ENCODE results near the gene RAF1. TPM values are rescaled to one million over a fixed set of nuclear protein-coding genes. Genes with fewer than 3 reads are reported as not detected.
"Not testable (repeated sequence)": the region's sequence is repeated elsewhere in the genome, so short reads cannot be mapped to it uniquely, and the experiment has no call there.

The RAF1 gene
- total RNA-seq, 1 experiment from 2014 or later = 89.5 TPM

DNA sequence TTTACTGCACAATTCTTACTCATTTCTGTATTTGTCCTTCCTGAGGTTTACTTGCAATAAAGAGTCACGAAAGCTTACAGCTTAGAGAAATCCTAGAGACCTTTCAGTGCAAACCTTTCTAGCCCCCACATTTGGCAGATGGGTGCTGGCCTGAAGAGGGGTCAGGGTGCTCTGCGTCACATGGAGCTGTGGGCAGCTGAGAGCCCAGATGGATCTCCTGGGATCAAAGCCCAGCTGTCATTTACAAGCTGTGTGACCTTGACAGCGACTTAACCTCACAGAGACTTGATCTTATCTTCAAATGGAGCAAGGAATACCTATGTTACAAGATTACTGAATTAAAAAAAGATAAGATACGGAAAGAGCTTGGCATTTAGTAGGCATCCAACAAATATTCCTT lies 24.0 kb upstream of the RAF1 start:
- Histone ChIP-seq H3K9me3 (ENCODE audit: low read length) (no peaks in the 10 kb centered on the region), H3K9me2 (replicated peaks; ENCODE audit: insufficient read depth, low read length) (no peaks in the 10 kb centered on the region), H3K27ac (ENCODE audit: low read length) (no peak overlapping the region), H3K4me1 (ENCODE audit: low read length) (no peaks in the 10 kb centered on the region), H3K27me3 (ENCODE audit: low read length) (no peaks in the 10 kb centered on the region), H3K9ac (ENCODE audit: low read length) (no peak overlapping the region), H3K36me3 (ENCODE audit: insufficient read depth, low read length) (no peaks in the 10 kb centered on the region), H4K20me1 (ENCODE audit: insufficient read depth, low read depth, low read length) (no peaks in the 10 kb centered on the region), H2AFZ (ENCODE audit: low read length) (no peak overlapping the region), H3K79me2 (ENCODE audit: low read length) (no peaks in the 10 kb centered on the region), H3K4me2 (ENCODE audit: low read depth, low read length, poor library complexity, severe bottlenecking) (no peak overlapping the region), H3K4me3 (ENCODE audit: low read length) (no peak overlapping the region)
- DNase-seq = no peak

DNA sequence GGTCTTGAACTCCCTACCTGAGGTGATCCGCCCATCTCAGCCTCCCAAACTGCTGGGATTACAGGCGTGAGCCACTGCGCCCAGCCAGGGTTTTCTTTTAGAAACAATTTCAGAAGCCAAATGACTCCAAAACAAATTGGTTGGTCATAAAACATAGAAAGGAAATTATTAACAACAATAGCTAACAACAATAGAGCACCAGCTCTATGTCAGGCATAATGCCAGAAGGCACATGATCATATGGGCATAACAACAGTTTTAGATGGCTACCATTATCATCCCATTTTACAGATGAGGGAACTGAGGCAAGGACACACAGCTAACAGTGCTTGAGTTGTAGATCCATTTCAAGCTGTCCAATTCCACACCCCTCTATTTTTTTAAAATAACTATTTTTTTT lies 22.2 kb upstream of the RAF1 start:
- no peaks in the 10 kb centered on the region for H3K9me2 ChIP-seq (replicated peaks; ENCODE audit: insufficient read depth, low read length)

DNA sequence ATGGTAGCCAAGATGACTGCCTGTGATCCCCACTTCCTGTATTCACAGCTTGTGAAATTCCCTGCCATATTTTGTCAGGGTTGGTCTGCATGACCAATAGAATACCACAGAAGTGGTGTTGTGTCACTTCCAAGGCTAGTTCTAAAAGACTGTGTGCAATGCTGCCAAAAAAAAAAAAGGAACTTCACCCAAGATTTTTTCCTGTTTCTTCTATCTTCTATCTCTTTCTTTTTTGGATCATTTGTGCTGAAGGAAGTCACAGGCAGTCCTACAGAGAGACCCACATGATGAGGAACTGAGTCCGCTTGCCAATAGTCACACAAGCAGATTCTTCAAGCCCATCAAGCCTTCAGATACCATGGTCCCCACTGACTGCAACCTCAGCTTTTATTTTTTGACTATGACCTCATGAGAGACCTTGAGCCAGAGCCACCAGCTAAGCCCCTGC lies 18.1 kb upstream of the RAF1 start:
- H3K27ac ChIP-seq (ENCODE audit: low read length) = no peak overlapping the region
- no peaks in the 10 kb centered on the region for H3K27me3 ChIP-seq (ENCODE audit: low read length)
- no peak overlapping the region for H3K9ac ChIP-seq (ENCODE audit: low read length)
- no peak for DNase-seq
- H4K20me1 ChIP-seq (ENCODE audit: insufficient read depth, low read depth, low read length) = no peaks in the 10 kb centered on the region
- H3K4me3 ChIP-seq (ENCODE audit: low read length) = no peak overlapping the region
- H2AFZ ChIP-seq (ENCODE audit: low read length) = no peak overlapping the region
- H3K9me3 ChIP-seq (ENCODE audit: low read length) = no peaks in the 10 kb centered on the region
- H3K9me2 ChIP-seq (replicated peaks; ENCODE audit: insufficient read depth, low read length) = no peaks in the 10 kb centered on the region
- H3K4me1 ChIP-seq (ENCODE audit: low read length) = no peaks in the 10 kb centered on the region
- no peaks in the 10 kb centered on the region for H3K79me2 ChIP-seq (ENCODE audit: low read length)
- H3K36me3 ChIP-seq (ENCODE audit: insufficient read depth, low read length) = no peaks in the 10 kb centered on the region
- H3K4me2 ChIP-seq (ENCODE audit: low read depth, low read length, poor library complexity, severe bottlenecking) = no peak overlapping the region

More for the DNA sequence above, 22.2 kb upstream of the RAF1 start:
- Histone ChIP-seq H3K9me3 (ENCODE audit: low read length) (no peaks in the 10 kb centered on the region), H3K4me3 (ENCODE audit: low read length) (no peak overlapping the region), H3K9ac (ENCODE audit: low read length) (no peak overlapping the region), H3K27me3 (ENCODE audit: low read length) (no peaks in the 10 kb centered on the region), H3K36me3 (ENCODE audit: insufficient read depth, low read length) (no peaks in the 10 kb centered on the region), H3K4me1 (ENCODE audit: low read length) (no peaks in the 10 kb centered on the region), H2AFZ (ENCODE audit: low read length) (no peak overlapping the region), H3K27ac (ENCODE audit: low read length) (no peak overlapping the region), H4K20me1 (ENCODE audit: insufficient read depth, low read depth, low read length) (no peaks in the 10 kb centered on the region), H3K4me2 (ENCODE audit: low read depth, low read length, poor library complexity, severe bottlenecking) (no peak overlapping the region), H3K79me2 (ENCODE audit: low read length) (no peaks in the 10 kb centered on the region)
- DNase-seq = no peak

DNA sequence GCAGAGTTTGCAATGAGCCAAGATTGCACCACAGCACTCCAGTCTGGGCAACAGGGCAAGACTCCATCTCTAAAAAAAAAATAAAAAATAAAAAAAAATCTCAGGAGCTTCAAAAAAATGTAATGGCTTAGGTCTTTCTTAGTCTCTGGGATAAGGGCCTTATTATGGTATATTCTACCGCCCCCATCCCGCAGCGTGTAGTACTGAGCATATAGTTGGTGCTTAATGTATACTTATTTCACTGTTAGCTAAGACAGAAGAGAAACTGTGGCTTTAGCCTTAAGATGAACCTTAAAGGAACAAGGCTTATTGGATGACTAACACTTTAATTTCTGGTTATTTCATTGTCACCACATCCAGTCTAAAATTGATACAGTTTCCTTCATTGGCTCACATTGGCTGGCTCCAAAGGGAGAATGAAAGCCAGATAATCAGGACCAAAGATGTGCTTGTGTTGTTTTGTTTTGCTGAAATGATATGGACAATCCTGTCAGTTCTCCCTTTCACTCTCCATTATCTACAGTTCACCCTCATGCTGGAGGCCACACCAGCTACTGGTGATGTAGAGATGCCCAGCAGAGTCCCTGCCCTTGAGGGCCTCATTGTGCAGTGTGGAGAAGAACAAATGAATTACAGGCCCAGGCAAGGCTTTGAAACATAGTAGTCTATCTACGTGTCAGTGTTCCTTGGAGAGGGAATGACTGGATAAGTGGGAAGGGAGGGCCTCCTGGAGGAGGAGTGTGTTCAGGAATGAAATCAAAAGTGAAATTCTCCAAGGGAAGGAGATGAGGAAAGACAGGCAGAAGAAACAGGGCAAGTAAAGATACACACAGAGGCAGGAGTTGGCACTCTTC lies 17.4 kb upstream of the RAF1 start:
- Histone ChIP-seq H2AFZ (ENCODE audit: low read length) (no peak overlapping the region), H3K27me3 (ENCODE audit: low read length) (no peaks in the 10 kb centered on the region), H3K4me2 (ENCODE audit: low read depth, low read length, poor library complexity, severe bottlenecking) (no peak overlapping the region), H3K4me1 (ENCODE audit: low read length) (no peaks in the 10 kb centered on the region), H3K27ac (ENCODE audit: low read length) (no peak overlapping the region), H3K9me2 (replicated peaks; ENCODE audit: insufficient read depth, low read length) (no peaks in the 10 kb centered on the region), H3K79me2 (ENCODE audit: low read length) (no peaks in the 10 kb centered on the region), H4K20me1 (ENCODE audit: insufficient read depth, low read depth, low read length) (no peaks in the 10 kb centered on the region), H3K9ac (ENCODE audit: low read length) (no peak overlapping the region), H3K36me3 (ENCODE audit: insufficient read depth, low read length) (no peaks in the 10 kb centered on the region), H3K4me3 (ENCODE audit: low read length) (no peak overlapping the region), H3K9me3 (ENCODE audit: low read length) (no peaks in the 10 kb centered on the region)
- no peak for DNase-seq

DNA sequence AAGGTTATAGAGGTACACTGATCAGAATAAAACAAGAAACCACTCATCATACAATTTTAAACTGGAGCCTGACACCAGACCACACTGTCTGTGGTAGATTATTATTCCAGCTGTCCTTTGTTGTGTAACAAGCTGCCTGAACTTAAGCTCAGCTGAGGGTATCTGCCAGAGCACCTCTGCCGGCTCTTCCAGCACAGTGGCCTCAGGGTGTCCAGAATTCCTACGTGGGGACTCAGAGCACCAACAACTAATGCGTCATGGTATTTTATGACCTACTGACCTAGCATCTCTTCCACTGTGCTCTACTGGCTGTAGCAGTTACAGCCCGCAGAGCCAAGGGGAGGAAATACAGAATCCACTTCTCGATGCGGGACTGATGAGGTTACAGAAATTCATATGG lies 15.6 kb upstream of the RAF1 start:
- no peaks in the 10 kb centered on the region for H3K9me2 ChIP-seq (replicated peaks; ENCODE audit: insufficient read depth, low read length)
- H2AFZ ChIP-seq (ENCODE audit: low read length) = no peak overlapping the region
- no peaks in the 10 kb centered on the region for H3K9me3 ChIP-seq (ENCODE audit: low read length)
- H3K36me3 ChIP-seq (ENCODE audit: insufficient read depth, low read length) = no peaks in the 10 kb centered on the region
- H4K20me1 ChIP-seq (ENCODE audit: insufficient read depth, low read depth, low read length) = no peaks in the 10 kb centered on the region
- no peaks in the 10 kb centered on the region for H3K4me1 ChIP-seq (ENCODE audit: low read length)
- H3K9ac ChIP-seq (ENCODE audit: low read length) = no peak overlapping the region
- no peaks in the 10 kb centered on the region for H3K27me3 ChIP-seq (ENCODE audit: low read length)
- H3K27ac ChIP-seq (ENCODE audit: low read length) = no peak overlapping the region
- H3K4me2 ChIP-seq (ENCODE audit: low read depth, low read length, poor library complexity, severe bottlenecking) = no peak overlapping the region
- no peaks in the 10 kb centered on the region for H3K79me2 ChIP-seq (ENCODE audit: low read length)
- H3K4me3 ChIP-seq (ENCODE audit: low read length) = no peak overlapping the region
- no peak for DNase-seq

DNA sequence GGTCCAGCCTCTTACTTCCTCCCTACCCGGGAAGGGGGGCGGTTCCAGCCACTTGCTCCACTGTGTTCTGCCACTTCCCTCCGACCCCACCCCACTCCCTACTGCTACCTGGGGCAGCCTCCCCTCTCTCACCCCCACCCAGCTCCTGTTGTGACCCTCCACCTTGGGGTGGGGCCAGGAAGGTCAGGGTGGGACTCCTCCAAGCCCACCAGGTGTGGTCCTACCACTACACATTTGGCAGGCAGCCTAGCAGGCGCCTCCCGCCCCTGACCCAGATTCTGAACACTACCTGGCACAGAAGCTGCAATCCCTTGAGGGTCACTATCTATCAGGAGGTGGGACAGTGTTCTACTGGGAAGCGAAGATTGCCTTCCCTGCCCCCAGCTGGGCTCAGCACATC lies 13.7 kb upstream of the RAF1 start:
- Histone ChIP-seq H3K9me2 (replicated peaks; ENCODE audit: insufficient read depth, low read length) (no peaks in the 10 kb centered on the region), H2AFZ (ENCODE audit: low read length) (no peak overlapping the region), H3K9ac (ENCODE audit: low read length) (no peak overlapping the region), H3K79me2 (ENCODE audit: low read length) (no peaks in the 10 kb centered on the region), H3K27ac (ENCODE audit: low read length) (no peak overlapping the region), H3K27me3 (ENCODE audit: low read length) (no peaks in the 10 kb centered on the region), H3K4me3 (ENCODE audit: low read length) (no peak overlapping the region), H3K9me3 (ENCODE audit: low read length) (no peaks in the 10 kb centered on the region), H3K4me1 (ENCODE audit: low read length) (peaks cover 4% of the 10 kb centered on the region), H3K36me3 (ENCODE audit: insufficient read depth, low read length) (no peaks in the 10 kb centered on the region), H4K20me1 (ENCODE audit: insufficient read depth, low read depth, low read length) (no peaks in the 10 kb centered on the region), H3K4me2 (ENCODE audit: low read depth, low read length, poor library complexity, severe bottlenecking) (no peak overlapping the region)
- no peak for DNase-seq

DNA sequence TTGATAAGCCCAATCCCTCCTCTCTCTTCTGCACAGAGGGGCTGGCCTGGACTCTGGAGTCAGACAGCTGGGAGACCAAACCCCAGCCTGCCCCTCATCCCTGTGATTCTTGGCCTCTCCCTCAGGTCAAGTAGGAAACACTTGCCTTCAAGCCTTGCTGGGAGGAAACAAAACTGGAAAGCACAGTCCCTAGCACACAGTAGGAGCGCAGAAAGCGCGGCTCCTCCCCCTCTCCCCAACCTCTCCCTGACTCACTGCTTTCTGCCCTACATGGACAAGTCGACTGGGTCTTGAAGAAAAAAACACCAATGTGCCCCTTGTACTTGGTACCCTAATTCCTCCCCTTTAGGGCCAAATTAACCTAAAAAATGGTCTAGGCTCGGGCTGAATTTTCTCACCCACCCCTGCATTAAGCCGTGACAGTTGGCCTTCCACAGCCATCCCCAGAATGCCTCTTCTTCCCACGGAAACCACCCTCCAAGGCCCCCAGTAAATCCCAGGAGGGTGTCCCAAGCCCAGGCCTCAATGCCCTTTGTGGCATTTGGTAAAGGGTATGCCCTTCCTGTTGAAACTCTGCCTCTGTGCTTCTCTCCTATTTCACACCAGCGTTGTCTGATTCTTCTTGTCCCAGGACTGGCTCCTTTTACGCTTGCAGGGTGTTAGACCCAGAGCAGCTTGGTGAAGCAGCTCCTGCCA lies 11.3 kb upstream of the RAF1 start:
- Histone ChIP-seq H2AFZ (ENCODE audit: low read length) (no peak overlapping the region), H3K9me2 (replicated peaks; ENCODE audit: insufficient read depth, low read length) (no peaks in the 10 kb centered on the region), H3K27ac (ENCODE audit: low read length) (no peak overlapping the region), H3K4me3 (ENCODE audit: low read length) (no peak overlapping the region), H3K9me3 (ENCODE audit: low read length) (no peaks in the 10 kb centered on the region), H3K36me3 (ENCODE audit: insufficient read depth, low read length) (no peaks in the 10 kb centered on the region), H3K4me2 (ENCODE audit: low read depth, low read length, poor library complexity, severe bottlenecking) (no peak overlapping the region), H3K79me2 (ENCODE audit: low read length) (no peaks in the 10 kb centered on the region), H3K4me1 (ENCODE audit: low read length) (peaks cover 4% of the 10 kb centered on the region), H3K27me3 (ENCODE audit: low read length) (no peaks in the 10 kb centered on the region), H4K20me1 (ENCODE audit: insufficient read depth, low read depth, low read length) (no peaks in the 10 kb centered on the region), H3K9ac (ENCODE audit: low read length) (no peak overlapping the region)
- no peak for DNase-seq

DNA sequence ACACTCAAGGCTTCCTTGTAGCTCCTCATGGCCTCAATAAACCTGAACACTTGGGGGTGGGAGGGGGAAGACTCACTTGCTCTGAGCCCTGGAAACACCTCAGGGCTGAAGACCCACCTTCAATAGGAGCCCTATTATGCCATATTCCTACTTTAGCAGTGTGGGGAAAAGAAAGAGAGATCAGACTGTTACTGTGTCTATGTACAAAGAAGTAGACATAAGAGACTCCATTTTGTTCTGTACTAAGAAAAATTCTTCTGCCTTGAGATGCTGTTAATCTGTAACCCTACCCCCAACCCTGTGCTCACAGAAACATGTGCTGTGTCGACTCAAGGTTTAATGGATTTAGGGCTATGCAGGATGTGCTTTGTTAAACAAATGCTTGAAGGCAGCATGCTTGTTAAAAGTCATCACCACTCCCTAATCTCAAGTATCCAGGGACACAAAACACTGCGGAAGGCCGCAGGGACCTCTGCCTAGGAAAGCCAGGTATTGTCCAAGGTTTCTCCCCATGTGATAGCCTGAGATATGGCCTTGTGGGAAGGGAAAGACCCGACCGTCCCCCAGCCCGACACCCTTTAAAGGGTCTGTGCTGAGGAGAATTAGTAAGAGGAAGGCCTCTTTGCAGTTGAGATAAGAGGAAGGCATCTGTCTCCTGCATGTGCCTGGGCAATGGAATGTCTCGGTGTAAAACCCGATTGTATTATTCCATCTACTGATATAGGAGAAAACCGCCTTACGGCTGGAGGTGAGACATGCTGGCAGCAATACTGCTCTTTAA lies 10.2 kb upstream of the RAF1 start:
- H3K79me2 ChIP-seq (ENCODE audit: low read length); H4K20me1 ChIP-seq (ENCODE audit: insufficient read depth, low read depth, low read length); H2AFZ ChIP-seq (ENCODE audit: low read length); H3K9me3 ChIP-seq (ENCODE audit: low read length); H3K9me2 ChIP-seq (replicated peaks; ENCODE audit: insufficient read depth, low read length); H3K27me3 ChIP-seq (ENCODE audit: low read length); DNase-seq; H3K4me2 ChIP-seq (ENCODE audit: low read depth, low read length, poor library complexity, severe bottlenecking); H3K27ac ChIP-seq (ENCODE audit: low read length); H3K36me3 ChIP-seq (ENCODE audit: insufficient read depth, low read length); H3K9ac ChIP-seq (ENCODE audit: low read length); H3K4me1 ChIP-seq (ENCODE audit: low read length); H3K4me3 ChIP-seq (ENCODE audit: low read length): not testable (repeated sequence)
